T-helper 9 cell (primary cell): ENCODE measurements around the gene CASP8.
A peak's percentile ranks its signal among the peaks of the same experiment; 100 is the strongest.

Experiments
- DNase-seq: peaks from one replicate; pipeline ENCODE4 v3.0.0-alpha.2; 2020

CASP8 gene

GRCh38 chr2:201244829-201245228 lies 15.5 kb upstream of the CASP8 start:
- DNase-seq, result no peak

DNA sequence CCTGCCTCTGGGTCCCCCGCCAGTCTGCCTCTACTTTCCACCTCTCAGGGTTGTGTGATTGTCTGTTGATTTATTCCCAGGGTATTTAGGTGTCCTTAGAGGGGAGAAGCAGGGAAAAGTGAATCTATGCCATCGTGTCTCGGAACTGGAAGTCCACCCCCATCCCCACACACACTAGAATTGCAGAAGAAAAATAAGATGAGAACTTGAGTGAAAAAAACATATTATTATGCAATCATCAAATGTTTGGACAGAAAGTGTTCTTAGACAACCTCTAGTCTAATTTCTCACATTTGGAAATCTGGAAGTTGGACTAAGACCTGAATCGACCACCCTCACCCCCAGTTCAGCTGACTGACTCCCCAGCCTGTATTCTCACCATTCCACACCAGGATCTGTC lies 14.1 kb upstream of the CASP8 start:
- DNase-seq, result no peak

DNA sequence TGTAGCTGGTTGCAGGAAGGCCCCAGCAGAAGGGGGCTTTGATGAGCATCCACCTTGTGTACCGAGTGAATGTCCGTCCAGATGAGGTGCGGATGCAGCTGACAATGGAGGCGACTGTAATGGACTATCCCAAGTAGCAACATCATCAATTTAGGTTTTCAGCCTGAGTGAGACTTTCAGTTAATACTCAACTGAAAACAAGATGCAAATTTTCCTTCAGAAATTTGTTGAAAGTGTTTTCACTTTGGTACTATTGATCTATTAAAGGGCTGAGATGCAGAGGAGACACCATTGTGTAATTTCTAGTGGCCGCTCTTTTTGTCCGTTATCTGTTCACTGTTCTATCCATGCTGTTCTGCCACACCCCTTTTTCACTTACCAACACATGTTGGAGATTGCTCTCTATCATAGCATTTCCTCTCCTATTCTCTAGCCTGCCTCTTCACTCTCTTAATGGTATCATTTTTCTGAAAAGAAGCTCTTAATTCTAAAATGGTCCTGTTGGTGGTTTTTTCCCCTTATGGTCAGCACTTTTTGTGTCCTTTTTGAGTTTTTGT lies 12.0 kb upstream of the CASP8 start:
- no peak for DNase-seq

DNA sequence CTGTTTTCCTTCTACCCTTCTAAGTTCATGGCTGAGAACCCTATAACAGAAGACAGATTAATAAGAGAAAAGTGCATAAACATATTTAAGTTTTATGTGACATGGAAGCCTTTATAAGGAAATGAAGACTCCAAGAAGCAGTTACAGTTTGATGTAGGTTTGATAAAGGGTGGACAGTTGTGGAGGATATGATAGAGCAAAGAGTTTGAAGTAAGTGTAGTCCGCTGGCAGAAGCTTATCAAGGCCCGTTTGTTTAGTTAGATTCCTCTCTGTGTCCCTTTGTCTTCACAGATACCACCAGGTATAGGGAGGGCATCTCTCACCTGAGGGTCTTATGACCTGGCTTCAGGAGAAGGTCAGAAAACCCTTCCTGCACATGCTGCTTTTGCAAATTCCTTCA lies 10.4 kb upstream of the CASP8 start:
- no peak for DNase-seq

DNA sequence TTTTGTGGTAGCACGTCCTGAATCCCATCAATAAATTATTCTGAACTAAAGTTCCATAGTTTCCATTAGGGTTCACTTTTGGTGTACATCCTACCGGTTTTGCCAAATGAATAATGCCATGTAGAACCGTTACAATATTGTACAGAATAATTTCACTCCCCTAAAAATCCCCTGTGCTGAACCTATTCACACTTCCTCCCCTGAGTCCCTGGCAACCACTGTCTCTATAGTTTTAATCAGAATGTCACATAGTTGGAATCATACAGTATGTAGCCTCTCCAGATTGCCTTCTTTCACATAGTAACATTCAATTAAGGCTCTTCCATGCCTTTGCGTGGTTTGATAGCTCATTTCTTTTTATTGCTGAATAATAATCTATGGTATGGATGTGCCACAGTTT lies 9.6 kb upstream of the CASP8 start:
- no peak for DNase-seq

DNA sequence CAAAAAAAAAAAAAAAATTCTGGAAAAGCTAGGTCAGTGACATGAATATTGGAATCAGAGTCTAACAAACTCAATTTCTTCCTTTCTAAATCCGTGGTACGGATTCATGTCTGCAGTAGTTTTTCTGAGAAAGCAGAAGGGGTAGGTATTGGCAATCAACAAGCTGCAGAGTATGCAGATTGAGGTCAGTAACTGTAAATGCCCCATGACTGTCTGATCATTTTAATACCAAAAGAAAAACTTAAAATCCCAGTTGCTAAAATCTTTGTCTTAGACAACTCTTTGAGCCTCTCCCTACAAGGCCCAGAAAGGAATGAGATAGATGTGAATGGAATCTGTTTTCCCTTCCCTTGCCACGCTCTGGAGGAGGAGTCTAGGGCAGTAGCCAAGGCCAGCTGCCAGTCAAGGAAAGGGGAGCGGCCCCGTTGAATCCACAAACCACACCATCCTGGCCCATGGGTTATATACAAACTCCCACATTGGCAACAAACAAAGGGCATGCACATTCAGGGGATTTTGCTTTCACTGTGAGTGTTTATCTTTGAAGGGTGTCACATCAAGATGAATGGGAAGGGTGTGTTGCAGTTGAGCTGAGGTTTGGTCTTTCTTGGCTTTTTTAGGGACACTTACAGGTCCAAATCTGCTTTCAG lies 6.1 kb upstream of the CASP8 start:
- DNase-seq, result no peak

GRCh38 chr2:201255408-201256033 lies 4.8 kb upstream of the CASP8 start:
- DNase-seq, result no peak

DNA sequence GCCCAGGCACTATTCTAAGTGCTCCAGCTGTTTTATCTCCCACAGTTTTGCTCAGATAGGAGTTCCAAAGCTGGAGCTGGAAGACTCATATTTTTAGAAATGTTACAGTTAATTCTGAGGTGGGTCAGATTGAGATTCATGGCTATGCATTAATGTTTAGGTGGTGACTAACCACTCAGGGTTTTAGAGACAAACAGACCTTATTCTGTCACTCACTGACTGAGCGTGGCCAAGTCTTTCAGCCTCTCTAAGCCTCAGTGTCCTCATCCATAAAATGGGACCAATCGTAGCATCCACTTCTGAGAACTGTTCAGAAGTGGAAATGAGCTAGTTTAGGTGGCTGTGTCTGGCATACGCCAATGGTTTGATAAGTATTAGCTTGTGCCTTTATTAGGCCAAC lies 4.3 kb upstream of the CASP8 start:
- DNase-seq, result no peak

DNA sequence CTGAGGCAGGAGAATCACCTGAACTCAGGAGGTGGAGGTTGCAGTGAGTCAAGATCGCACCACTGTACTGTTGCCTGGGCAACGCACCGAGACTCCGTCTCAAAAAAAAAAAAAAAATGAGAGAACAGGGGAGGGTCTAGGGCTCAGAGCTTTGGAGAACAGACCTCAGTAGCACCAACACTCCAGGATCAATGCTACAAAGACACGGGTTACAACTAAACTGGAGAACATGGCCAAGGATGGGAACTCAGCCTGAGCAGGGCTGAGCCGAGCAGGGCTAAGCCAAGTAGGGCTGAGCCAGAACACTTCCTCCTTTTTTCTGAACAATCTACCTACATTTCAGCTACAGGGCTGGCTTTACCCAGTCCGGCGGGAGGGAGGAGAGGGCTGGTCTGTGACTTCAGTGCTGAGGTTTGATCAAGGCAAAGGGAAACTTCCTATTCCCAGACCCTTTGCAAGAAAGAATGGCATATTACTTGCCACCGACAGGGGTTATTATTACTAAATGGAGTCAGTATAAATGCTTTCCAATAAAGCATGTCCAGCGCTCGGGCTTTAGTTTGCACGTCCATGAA lies 2.9 kb upstream of the CASP8 start:
- DNase-seq, result peak; percentile 46

DNA sequence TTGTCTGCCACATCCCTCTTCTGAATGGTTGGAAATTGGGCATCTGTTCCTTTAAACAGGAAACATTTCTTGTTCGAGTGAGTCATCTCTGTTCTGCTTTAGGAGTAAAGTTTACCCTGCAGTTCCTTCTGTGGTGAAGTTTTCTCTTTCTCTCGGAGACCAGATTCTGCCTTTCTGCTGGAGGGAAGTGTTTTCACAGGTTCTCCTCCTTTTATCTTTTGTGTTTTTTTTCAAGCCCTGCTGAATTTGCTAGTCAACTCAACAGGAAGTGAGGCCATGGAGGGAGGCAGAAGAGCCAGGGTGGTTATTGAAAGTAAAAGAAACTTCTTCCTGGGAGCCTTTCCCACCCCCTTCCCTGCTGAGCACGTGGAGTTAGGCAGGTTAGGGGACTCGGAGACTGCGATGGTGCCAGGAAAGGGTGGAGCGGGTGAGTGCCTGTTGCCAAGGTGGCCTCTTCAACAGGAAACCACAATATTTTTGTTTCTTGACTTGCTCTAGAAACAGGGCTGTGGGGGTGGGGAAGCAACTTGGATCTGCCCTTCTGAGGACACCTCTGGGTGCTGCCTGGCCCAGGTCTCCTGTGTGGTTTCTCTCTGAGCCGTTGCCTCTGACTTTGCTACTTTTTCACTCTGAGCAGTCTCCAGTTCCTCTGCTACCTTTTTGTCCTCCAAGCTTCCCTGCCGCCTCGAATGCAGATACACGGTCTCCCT lies 2.2 kb upstream of the CASP8 start:
- peak; percentile 86 for DNase-seq

DNA sequence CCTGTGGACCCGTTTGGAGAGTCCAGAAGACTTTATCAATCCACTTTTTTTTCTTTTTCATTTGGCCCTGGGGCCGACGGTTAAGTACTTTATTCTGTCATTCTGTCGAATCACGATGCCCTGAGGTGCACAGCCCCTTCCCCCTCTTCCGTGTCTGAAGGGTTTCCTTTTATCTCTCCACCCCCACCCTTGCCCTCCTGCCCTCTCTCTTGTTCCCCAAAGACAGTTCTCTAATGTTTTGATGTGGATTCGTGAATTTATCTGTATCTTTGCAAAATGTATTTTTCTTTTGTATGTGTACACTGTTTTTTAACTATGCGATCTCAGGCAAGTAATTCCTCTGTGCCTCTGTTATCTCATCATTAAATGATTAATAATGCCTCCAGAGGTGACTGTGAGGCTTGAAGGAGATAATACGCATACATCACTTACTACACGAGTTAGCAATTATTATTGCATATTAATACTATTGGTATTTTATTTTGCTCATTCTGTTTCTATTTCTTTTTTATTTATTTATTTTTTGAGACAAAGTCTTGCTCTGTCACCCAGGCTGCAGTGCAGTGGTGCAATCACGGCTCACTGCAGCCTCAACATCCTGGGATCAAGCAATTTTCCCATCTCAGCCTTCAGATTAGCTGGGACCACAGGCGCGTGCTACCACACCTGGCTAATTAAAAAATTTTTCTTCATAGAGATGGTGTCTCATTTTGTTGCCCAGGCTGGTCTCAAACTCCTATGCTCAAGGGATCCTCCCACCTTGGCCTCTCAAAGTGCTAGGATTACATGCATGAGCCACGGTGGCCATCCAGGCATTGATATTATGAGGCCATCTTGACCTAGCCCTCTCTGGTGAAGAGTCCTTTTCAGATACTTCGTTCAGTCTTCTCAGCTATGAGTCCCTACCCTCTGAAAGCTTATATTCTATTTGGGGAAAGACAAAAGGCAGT lies 1.4 kb upstream of the CASP8 start:
- no peak for DNase-seq

GRCh38 chr2:201261471-201261870 lies 1.1 kb downstream of the CASP8 start:
- DNase-seq, result peak; percentile 51

DNA sequence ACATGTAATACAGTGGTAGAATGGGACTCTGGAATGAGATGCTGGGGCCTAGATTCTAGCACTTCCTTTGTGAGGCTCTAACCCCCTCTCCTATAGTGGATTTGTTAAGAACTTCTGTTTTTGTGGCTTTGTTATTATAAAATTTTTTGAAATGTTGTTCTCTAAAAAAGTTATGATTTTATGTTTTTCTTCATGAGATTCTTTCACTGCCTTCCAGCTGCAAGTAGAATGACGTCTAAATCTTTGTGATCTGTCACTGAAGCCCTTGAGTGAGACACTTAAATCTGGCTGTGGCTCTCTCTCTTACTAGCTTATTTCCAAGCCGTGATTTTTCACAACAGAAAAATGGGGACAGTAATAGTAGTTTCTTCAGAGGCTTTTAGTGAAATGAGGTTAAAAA lies 1.6 kb downstream of the CASP8 start:
- DNase-seq, result no peak

- DNase-seq, result no peak
Observed at GRCh38 chr2:201262718-201263117, 2.4 kb downstream of the CASP8 start.

DNA sequence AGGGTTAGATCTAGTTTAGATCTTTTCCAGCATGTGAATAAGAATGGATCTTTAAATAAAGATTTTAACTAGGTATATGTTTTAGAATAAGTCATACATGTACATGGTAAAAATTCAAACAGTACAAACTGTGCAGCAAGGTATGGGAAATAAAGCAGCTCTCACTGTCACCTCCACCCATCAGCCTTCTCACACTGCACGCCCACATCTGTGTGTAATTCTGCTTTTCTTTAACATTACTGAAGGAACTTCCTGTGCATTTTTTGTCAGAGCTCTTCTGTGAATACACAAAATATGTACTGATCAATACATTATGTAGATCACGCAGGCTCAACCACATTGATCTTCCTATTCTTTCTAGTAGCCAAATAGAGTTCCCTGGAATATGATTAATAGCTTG lies 3.4 kb downstream of the CASP8 start:
- no peak for DNase-seq

- DNase-seq, result no peak
Observed at GRCh38 chr2:201264472-201265173, 4.3 kb downstream of the CASP8 start.

DNA sequence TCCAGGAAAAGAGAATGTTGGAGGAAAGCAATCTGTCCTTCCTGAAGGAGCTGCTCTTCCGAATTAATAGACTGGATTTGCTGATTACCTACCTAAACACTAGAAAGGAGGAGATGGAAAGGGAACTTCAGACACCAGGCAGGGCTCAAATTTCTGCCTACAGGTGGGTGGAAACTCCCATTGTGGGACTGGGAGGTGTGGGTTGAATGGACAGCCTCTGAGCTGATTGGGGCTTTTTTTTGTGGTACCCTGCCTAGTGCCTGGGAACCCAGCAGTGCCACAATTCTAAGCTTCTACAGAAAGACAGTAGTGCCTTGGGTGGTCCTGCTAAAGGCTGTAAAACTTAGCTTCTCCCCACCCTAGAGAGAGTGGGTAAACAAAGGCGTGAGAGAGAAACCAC lies 6.3 kb downstream of the CASP8 start:
- DNase-seq, result no peak

DNA sequence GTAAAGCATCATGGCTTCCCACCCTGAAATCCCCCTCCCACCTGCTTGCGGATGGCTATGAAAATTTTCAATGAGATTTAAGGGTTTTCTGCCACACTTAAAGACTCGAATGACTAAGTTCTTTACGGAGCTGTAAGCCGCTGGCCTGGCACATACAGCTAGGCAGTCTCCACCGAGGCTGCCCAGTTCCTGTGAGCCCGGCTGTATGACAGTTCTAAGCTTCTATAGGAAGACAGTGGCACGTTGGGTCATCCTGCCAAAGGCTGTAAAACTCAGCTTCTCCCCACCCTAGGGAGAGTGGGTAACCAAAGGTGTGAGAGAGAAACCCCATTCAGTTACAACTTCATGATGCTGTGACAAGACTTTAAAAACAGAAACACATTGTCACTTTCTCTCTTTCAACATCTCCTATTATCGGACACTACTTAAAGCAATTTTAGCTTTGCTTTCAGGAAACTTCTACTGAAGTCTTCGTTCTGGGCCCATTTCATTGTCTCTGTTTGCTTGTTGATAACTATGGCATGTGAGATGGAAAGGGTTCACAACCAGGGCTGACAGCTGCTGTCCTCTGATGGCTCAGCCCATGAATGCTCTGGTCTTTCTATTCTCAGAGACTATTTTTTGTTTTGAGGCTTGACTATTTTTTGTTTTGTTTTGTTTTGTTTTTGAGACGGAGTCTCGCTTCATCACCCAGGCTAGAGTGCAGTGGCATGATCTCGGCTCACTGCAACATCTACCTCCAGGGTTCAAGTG lies 7.1 kb downstream of the CASP8 start:
- no peak for DNase-seq

- DNase-seq, result no peak
Observed at GRCh38 chr2:201269764-201270163, 9.4 kb downstream of the CASP8 start.

GRCh38 chr2:201270293-201271001 lies 10.1 kb downstream of the CASP8 start:
- DNase-seq, result no peak
